A549 (cell line): ENCODE data around the gene ZC3HAV1. TPM values are rescaled to one million over a fixed set of nuclear protein-coding genes. Genes with fewer than 3 reads are reported as not detected.

Source experiments
- ATAC-seq, 2 experiments: fragments of 200-7000 bp in 1 of 2; fragments of >200 bp in 1 of 2; cut with Nextera tagmentation in 1 of 2; cut with Tn5 transposase in 1 of 2; 3 replicates each; pipeline versions ENCODE4 v1.8.0 to v1.9.1; 2018 to 2020; ENCODE audit warnings: mild to moderate bottlenecking in 1 of 2, moderate library complexity in 1 of 2
- CTCF ChIA-PET: fragments of 300-600 bp; sonication (Branson Sonifier 250); formaldehyde crosslinking; extraction: SDS; loops from one replicate; lab custom pipeline; 2021; ENCODE audit warnings: antibody characterized with exemption, inconsistent platforms; lab: Yijun Ruan, JAX
- POLR2A ChIA-PET: fragments of 350-600 bp; formaldehyde crosslinking; extraction: SDS; loops from one replicate; lab custom pipeline; 2021; ENCODE audit warnings: antibody characterized with exemption, inconsistent platforms; lab: Yijun Ruan, JAX
- DNase-seq, 2 experiments: peaks; one replicate each; pipeline versions ENCODE4 v3.0.0 to v3.0.0-alpha.2; 2011 to 2016; ENCODE audit warnings: low read depth in 1 of 2, low spot score in 1 of 2
- FAIRE-seq: peaks from 2 replicates; lab custom pipeline; 2011; peaks lifted over from hg19 to GRCh38; lab: Jason Lieb, UNC
- H3K27ac ChIP-seq, 2 experiments: fragments of >200 bp; sonication (Bioruptor Twin); formaldehyde crosslinking; 3 replicates each; pipeline ENCODE4 v1.5.1; 2016 to 2017
- H3K4me1 ChIP-seq: fragments of >200 bp; sonication (Bioruptor Twin); formaldehyde crosslinking; 3 replicates; pipeline ENCODE4 v1.6.1; 2016
- H3K4me2 ChIP-seq: fragments of >200 bp; sonication (Bioruptor Twin); formaldehyde crosslinking; 3 replicates; pipeline ENCODE4 v1.6.1; 2016
- H3K4me3 ChIP-seq: fragments of >200 bp; sonication (Bioruptor Twin); formaldehyde crosslinking; 3 replicates; pipeline ENCODE4 v1.5.1; 2016
- H3K9me3 ChIP-seq: fragments of >200 bp; sonication (Bioruptor Twin); formaldehyde crosslinking; 3 replicates; pipeline ENCODE4 v1.6.1; 2016
- BHLHE40 ChIP-seq: IDR thresholded peaks from 2 replicates; pipeline ENCODE4 v1.6.1; 2012; ENCODE audit warnings: low read depth, low read length, inconsistent platforms
- CBX2 ChIP-seq: fragments of 200-600 bp; sonication (generic); IDR thresholded peaks from 2 replicates; pipeline ENCODE4 v1.6.1; 2016; ENCODE audit warnings: low read depth, mild to moderate bottlenecking, borderline replicate concordance
- CHD4 ChIP-seq: fragments of 200-600 bp; sonication (generic); IDR thresholded peaks from 2 replicates; pipeline ENCODE4 v1.6.1; 2016; ENCODE audit warnings: antibody characterized with exemption, mild to moderate bottlenecking, borderline replicate concordance
- ESRRA ChIP-seq: fragments of 150-350 bp; IDR thresholded peaks from 2 replicates; pipeline ENCODE4 v1.6.1; 2014; ENCODE audit warnings: mild to moderate bottlenecking, low read length, borderline replicate concordance
- FOSB ChIP-seq: fragments of 250-450 bp; sonication (Bioruptor Pico); IDR thresholded peaks from 2 replicates; pipeline ENCODE4 v1.5.0; 2020; ENCODE audit warnings: mild to moderate bottlenecking, moderate library complexity
- FOSL2 ChIP-seq, 2 experiments: fragments of 450-650 bp in 1 of 2; fragments of >200 bp in 1 of 2; sonication (Bioruptor Twin) in 1 of 2; formaldehyde crosslinking; IDR thresholded peaks; 2 replicates each; pipeline versions ENCODE4 v1.5.0 to v1.6.1; 2016 to 2020; ENCODE audit warnings: mild to moderate bottlenecking in 1 of 2, moderate library complexity in 1 of 2
- FOXS1 ChIP-seq: fragments of 250-450 bp; sonication (Bioruptor Pico); IDR thresholded peaks from 2 replicates; pipeline ENCODE4 v1.5.0; 2020; ENCODE audit warnings: mild to moderate bottlenecking, moderate library complexity
- GATA3 ChIP-seq: IDR thresholded peaks from 2 replicates; pipeline ENCODE4 v1.6.1; 2012; ENCODE audit warnings: borderline replicate concordance
- HEYL ChIP-seq: fragments of 250-450 bp; sonication (Bioruptor Pico); IDR thresholded peaks from 2 replicates; pipeline ENCODE4 v1.8.0; 2021; ENCODE audit warnings: mild to moderate bottlenecking, moderate library complexity
- HOXB5 ChIP-seq: fragments of 250-450 bp; sonication (Bioruptor Pico); IDR thresholded peaks from 2 replicates; pipeline ENCODE4 v1.5.0; 2020; ENCODE audit warnings: mild to moderate bottlenecking, moderate library complexity
- JUN ChIP-seq, 2 experiments: fragments of >200 bp; sonication (Bioruptor Twin); formaldehyde crosslinking; IDR thresholded peaks; 2 replicates in 1 of 2; 3 replicates in 1 of 2; pipeline ENCODE4 v1.6.1; 2016 to 2017
- KDM1A ChIP-seq: fragments of 200-600 bp; sonication (generic); IDR thresholded peaks from 2 replicates; pipeline ENCODE4 v1.6.1; 2016; ENCODE audit warnings: low read depth, mild to moderate bottlenecking
- KDM5A ChIP-seq: fragments of 200-600 bp; sonication (generic); IDR thresholded peaks from 2 replicates; pipeline ENCODE4 v1.6.1; 2016; ENCODE audit warnings: antibody characterized with exemption, mild to moderate bottlenecking
- NPAS2 ChIP-seq: fragments of 250-450 bp; sonication (Bioruptor Pico); IDR thresholded peaks from 2 replicates; pipeline ENCODE4 v1.8.0; 2022; ENCODE audit warnings: mild to moderate bottlenecking, moderate library complexity, borderline replicate concordance
- NR3C1 ChIP-seq: fragments of >200 bp; sonication (Bioruptor Twin); formaldehyde crosslinking; IDR thresholded peaks from 3 replicates; pipeline ENCODE4 v1.6.1; 2017
- POLR2A ChIP-seq: IDR thresholded peaks from 2 replicates; pipeline ENCODE4 v1.6.1; 2012; ENCODE audit warnings: mild to moderate bottlenecking, low read length
- RARB ChIP-seq: fragments of 250-450 bp; sonication (Bioruptor Pico); IDR thresholded peaks from 2 replicates; pipeline ENCODE4 v1.8.0; 2021; ENCODE audit warnings: mild to moderate bottlenecking, moderate library complexity
- RFX5 ChIP-seq: fragments of 450-650 bp; IDR thresholded peaks from 2 replicates; pipeline ENCODE4 v1.7.1; 2014; ENCODE audit warnings: antibody characterized with exemption, mild to moderate bottlenecking, moderate library complexity
- WGBS: methylation state at CpG from one replicate; pipeline ENCODE4 v1.1.6; 2017; ENCODE audit errors: missing lambda C conversion rate; 5-methylcytosine and 5-hydroxymethylcytosine counted together
- polyA plus RNA-seq, 4 experiments: library from polyadenylated mRNA; depleted of rRNA in 3 of 4; stranded (reverse); fragments of >200 nt; fragmentation: RNase III in 1 of 4; extraction: RNeasy Plus Mini Kit Qiagen cat#74134 plus additional on column Dnase treatment in 1 of 4; gene quantifications; 2 replicates in 3 of 4; 3 replicates in 1 of 4; pipeline ENCODE4 v1.2.3, GENCODE V29; 2011 to 2017
- TF ChIP-seq, protein P1 (sequence below): fragments of >200 bp; sonication (Bioruptor Twin); formaldehyde crosslinking; IDR thresholded peaks from 2 replicates; pipeline ENCODE4 v1.6.1; 2016
- TF ChIP-seq, protein P2 (sequence below): fragments of >200 bp; sonication (Bioruptor Twin); formaldehyde crosslinking; IDR thresholded peaks from 3 replicates; pipeline ENCODE4 v1.5.1; 2016

Gene ZC3HAV1
- polyA plus RNA-seq, 2 of the 4 experiments (the other 2 are of a cell fraction), result 22.2 to 32.1 TPM

DNA sequence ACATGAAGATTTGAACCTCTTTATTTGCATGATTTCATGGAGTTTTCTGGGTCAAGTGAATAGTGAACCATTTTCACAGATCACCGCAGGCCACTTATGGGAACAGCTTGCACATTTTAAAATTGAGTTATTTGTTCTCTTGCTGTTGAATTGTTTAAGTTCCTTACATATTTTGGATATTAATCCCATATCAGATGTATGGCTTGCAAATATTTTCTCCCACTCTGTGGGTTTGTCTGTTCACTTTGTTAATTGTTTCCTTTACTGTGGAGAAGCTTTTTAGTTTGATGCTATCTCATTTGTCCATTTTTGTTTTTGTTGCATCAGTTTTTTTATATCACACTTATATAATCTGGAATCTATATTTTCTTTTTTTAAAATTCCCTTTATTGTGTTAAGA is 59.6 kb downstream of the ZC3HAV1 start:
- ATAC-seq (no peak), DNase-seq (no peak), FAIRE-seq (no peak)
- no peak overlapping the region for H3K4me3 ChIP-seq
- POLR2A ChIA-PET, result no interaction called here
- peaks cover 2% of the 10 kb centered on the region; the same call in 1 of the 3 replicates for H3K4me1 ChIP-seq
- WGBS, result 97% methylated on average over 1 of the region's 1 CpG
- TF ChIP-seq KDM1A (no peak), FOXS1 (CRISPR knock-in tag) (no peak), JUN (IDR thresholded peaks at IDR 0.05) (no peak), CHD4 (no peak), FOSL2 (IDR thresholded peaks at IDR 0.05) (no peak), FOSL2 (CRISPR knock-in tag; IDR thresholded peaks at IDR 0.05) (no peak), POLR2A (no peak), HOXB5 (CRISPR knock-in tag) (no peak)
- CTCF ChIA-PET, result interaction anchor here (1.1 to 1.7 kb wide), 2 partner anchors 11 to 25 kb away, joined by 3 to 10 read pairs; no protein-coding TSS in a partner anchor
- H3K9me3 ChIP-seq, result no peaks in the 10 kb centered on the region
- H3K27ac ChIP-seq, result no peak overlapping the region
- no peak overlapping the region for H3K4me2 ChIP-seq

DNA sequence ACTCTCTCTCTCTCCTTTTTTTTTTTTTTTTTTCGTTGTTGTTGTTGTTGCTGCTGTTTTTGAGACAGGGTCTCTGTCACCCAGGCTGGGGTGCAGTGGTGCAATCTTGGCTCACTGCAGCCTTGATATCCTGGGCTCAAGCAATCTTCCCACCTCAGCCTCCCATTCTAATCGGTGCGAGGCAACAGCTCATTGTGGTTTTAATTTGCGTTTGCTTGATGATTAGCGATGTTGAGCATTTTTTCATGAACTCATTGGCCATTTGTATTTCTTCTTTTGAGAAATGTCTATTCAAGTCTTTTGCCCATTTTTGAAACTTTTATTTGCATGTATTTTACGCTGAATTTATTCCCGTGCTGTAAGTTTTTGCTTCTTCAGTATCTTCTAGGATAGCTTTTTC is 60.4 kb downstream of the ZC3HAV1 start:
- FAIRE-seq, result no peak
- Histone ChIP-seq H3K4me3 (no peak overlapping the region), H3K9me3 (no peaks in the 10 kb centered on the region), H3K4me2 (no peak overlapping the region), H3K4me1 (peaks cover 10% of the 10 kb centered on the region; the same call in 1 of the 3 replicates), H3K27ac (no peak overlapping the region)
- TF ChIP-seq, protein P1, sequence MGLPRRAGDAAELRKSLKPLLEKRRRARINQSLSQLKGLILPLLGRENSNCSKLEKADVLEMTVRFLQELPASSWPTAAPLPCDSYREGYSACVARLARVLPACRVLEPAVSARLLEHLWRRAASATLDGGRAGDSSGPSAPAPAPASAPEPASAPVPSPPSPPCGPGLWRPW, result no peak
- TF ChIP-seq RARB (CRISPR knock-in tag), result no peak
- TF ChIP-seq NR3C1, result no peak
- no peak for TF ChIP-seq HEYL
- no peak for TF ChIP-seq GATA3
- TF ChIP-seq FOSB, result no peak
- TF ChIP-seq ESRRA, result no peak
- TF ChIP-seq, protein P2, sequence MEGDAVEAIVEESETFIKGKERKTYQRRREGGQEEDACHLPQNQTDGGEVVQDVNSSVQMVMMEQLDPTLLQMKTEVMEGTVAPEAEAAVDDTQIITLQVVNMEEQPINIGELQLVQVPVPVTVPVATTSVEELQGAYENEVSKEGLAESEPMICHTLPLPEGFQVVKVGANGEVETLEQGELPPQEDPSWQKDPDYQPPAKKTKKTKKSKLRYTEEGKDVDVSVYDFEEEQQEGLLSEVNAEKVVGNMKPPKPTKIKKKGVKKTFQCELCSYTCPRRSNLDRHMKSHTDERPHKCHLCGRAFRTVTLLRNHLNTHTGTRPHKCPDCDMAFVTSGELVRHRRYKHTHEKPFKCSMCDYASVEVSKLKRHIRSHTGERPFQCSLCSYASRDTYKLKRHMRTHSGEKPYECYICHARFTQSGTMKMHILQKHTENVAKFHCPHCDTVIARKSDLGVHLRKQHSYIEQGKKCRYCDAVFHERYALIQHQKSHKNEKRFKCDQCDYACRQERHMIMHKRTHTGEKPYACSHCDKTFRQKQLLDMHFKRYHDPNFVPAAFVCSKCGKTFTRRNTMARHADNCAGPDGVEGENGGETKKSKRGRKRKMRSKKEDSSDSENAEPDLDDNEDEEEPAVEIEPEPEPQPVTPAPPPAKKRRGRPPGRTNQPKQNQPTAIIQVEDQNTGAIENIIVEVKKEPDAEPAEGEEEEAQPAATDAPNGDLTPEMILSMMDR, result no peak
- TF ChIP-seq JUN (IDR thresholded peaks at IDR 0.05), result no peak
- ChIA-PET POLR2A (no interaction called here), CTCF (no interaction called here)
- no peak for DNase-seq
- ATAC-seq, result no peak
- WGBS, result 81% methylated on average over 7 of the region's 7 CpGs

DNA sequence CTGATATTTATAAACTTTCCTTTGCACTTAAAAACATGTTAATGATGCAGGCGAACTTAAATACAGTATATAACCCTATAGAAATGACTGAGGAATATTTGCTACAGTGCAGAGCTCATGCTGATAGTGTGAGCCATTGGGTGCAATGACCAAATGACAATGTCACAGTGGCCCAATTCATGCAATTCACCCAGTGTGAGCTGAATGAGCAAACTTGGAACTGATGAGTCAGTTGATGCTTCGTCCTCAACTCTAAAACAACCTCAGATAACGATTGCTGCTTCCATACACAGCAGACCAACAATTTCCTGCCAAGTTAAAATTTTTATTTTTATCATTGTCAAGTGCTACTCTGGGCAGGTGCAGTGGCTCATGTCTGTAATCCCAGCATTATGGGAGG is 61.5 kb downstream of the ZC3HAV1 start:
- CTCF ChIA-PET, result no interaction called here
- DNase-seq (no peak), ATAC-seq (no peak), FAIRE-seq (no peak)
- no peak overlapping the region for H3K4me3 ChIP-seq
- H3K27ac ChIP-seq, result no peak overlapping the region
- no peaks in the 10 kb centered on the region for H3K9me3 ChIP-seq
- TF ChIP-seq KDM5A (no peak), CBX2 (no peak)
- no peak overlapping the region for H3K4me2 ChIP-seq
- POLR2A ChIA-PET, result no interaction called here
- peaks cover 11% of the 10 kb centered on the region; the same call in 1 of the 3 replicates for H3K4me1 ChIP-seq
- 91% methylated on average over 3 of the region's 3 CpGs for WGBS

DNA sequence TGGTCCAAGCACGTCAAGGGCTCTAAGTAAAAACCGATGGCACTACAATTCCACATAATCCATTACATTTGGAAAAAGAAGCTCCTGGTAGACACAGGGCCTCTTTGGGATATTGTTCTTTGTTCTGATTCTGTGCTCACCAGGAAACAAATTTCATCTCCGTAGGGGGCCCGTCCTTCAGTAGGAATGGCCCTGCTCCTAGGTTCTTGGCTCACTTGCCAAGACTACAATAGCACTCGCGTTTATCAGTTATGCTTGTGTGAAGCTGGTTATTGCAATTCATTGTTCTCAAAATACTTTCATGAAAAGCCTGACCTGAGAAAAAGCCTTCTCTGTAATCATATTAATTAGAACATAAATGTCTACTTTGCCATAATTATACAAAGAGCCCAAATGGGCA is 63.4 kb downstream of the ZC3HAV1 start:
- ATAC-seq, result no peak
- H3K4me3 ChIP-seq, result no peak overlapping the region
- POLR2A ChIA-PET, result interaction anchor here (0.6 kb wide), 1 partner anchor 365 kb away, joined by 3 read pairs; no protein-coding TSS in a partner anchor
- no peak overlapping the region for H3K27ac ChIP-seq
- no peak for DNase-seq
- WGBS, result 90% methylated on average over 6 of the region's 6 CpGs
- FAIRE-seq, result no peak
- no peak overlapping the region for H3K4me2 ChIP-seq
- CTCF ChIA-PET, result interaction anchor here (0.6 to 1.4 kb wide), 3 partner anchors 28 to 1454 kb away, joined by 3 to 6 read pairs (median 3); no protein-coding TSS in a partner anchor
- TF ChIP-seq CBX2 (no peak), NPAS2 (CRISPR knock-in tag) (no peak), FOXS1 (CRISPR knock-in tag) (no peak), BHLHE40 (no peak), RFX5 (no peak)
- H3K4me1 ChIP-seq, result peaks cover 11% of the 10 kb centered on the region; the same call in 1 of the 3 replicates
- no peaks in the 10 kb centered on the region for H3K9me3 ChIP-seq
